Measurements from ENCODE around the gene NELFA.

NELFA gene

DNA sequence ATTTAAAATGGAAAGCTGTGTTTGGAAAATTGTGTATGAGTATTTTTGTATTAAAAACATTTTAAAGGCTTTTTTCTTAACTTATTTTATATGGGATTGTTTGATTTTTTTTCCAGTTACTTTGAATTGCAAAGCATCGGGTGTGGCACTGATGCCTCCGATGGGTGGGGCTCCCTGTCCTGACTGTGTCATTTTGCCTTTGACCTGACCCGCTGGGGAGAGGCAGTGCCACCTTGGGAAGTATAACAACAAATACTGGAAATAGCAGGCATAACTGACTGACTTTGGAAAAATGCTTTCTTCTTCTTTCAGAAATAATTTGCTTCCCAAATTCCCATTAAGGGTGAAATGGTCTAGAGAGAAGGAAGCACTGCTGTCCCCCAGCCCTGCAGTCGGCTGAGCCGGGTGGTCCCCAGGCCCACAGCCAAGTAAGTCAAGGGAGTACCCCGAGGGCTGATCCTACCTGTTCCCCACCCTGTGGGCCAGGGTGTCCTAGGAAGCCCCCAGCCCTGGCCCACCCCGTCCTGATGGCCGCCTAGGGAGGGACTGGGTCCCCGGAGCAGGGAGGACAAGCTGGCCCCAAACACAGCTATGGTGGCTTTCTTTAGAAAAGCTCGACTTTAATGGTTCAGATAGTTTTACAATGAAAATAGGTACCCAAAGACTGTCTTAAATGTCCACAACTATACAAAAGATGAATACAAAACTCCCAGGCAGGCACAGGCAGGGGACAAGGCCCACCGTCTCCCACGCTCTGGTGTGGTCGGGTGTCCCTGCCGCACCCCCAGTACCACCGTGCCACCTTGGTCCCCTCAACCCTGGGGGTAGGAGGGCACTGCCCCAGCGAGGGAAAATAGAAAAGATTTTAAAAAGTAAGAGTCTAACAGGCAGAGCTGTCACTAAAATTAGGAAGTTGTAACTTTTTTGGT lies 26.4 kb downstream of the NELFA start:
- H3K36me3 ChIP-seq (ENCODE audit: control insufficient read depth, insufficient read depth, low read length), result peaks cover 46% of the 10 kb centered on the region
- no peak for DNase-seq (ENCODE audit: low read depth, low spot score)
- no CpG with 5 or more reads among the region's 16 CpGs for WGBS (ENCODE audit: insufficient coverage, insufficient read length)
- no peaks in the 10 kb centered on the region for H3K9me3 ChIP-seq (ENCODE audit: control insufficient read depth, insufficient read depth, low read length)
- H3K27ac ChIP-seq (ENCODE audit: low read length), result no peak overlapping the region
- H3K27me3 ChIP-seq (ENCODE audit: control insufficient read depth, insufficient read depth, low read length), result no peaks in the 10 kb centered on the region
- H3K4me1 ChIP-seq (ENCODE audit: control insufficient read depth, insufficient read depth, low read length), result no peaks in the 10 kb centered on the region
- no peak overlapping the region for H3K4me3 ChIP-seq (ENCODE audit: low read length)

DNA sequence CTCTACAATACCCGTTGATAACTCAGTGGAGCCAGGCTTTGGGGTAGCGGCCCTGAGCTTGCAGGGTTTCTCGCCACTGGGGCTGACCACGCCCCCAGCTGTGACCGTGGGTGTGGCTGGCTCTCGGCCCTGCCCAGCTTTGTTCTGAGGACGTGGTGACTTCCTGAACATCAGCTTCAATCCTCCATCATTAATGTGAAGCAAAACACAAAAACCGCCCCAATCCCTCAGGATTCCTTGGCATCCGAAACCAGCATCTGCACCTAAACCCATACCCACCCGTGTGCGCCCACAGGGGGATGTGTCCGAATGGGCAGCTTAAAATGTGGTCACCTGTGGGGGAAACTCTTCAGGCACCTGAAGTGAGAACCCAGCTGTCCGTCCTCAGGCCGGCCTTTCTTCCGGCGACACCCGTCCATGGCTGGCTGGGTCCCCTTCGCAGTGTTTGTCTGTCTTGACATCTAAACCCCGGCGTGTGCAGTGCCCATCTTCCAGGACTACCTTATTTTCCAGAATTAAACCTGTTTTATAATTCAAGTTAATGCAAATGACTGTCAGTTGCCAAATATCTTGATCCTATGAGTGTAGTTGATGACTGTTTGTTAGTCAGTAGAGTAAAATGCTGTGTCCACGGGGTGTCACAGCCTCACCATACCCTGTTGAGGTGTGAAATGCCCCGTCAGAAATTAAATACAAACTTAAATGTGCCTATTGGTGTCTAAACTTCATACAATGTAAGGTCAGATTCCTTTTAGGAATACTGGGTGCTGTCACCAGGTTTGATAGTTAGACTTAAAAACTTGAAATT lies 27.3 kb downstream of the NELFA start:
- no CpG with 5 or more reads among the region's 22 CpGs for WGBS (ENCODE audit: insufficient coverage, insufficient read length)
- Histone ChIP-seq H3K4me1 (ENCODE audit: control insufficient read depth, insufficient read depth, low read length) (no peaks in the 10 kb centered on the region), H3K4me3 (ENCODE audit: low read length) (no peak overlapping the region), H3K9me3 (ENCODE audit: control insufficient read depth, insufficient read depth, low read length) (no peaks in the 10 kb centered on the region), H3K36me3 (ENCODE audit: control insufficient read depth, insufficient read depth, low read length) (peaks cover 40% of the 10 kb centered on the region), H3K27me3 (ENCODE audit: control insufficient read depth, insufficient read depth, low read length) (no peaks in the 10 kb centered on the region), H3K27ac (ENCODE audit: low read length) (no peak overlapping the region)
- no peak for DNase-seq (ENCODE audit: low read depth, low spot score)

DNA sequence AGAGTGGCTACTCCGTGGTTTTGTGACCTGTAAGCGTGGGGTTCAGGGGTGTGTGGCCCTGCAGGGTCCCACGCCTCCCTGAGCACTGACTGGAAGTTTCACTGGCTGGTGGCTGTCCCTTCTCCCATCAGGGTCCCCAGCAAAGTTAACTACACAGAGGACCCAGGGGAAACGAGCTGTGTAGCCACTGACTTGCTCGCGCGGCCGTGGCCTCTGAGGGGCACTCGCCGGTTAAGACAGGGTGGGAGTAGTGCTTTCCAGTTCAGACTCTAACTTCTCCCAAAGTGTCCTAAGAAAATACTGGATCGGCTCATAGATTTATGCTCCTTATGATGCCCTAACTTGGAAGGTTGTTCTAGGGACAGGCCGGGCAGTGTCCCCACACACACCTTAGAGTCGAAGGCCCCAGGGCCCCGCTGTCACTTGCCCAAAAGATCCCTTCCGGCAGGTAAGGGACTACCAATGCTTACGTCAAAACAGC lies 28.2 kb downstream of the NELFA start:
- Histone ChIP-seq H3K27ac (ENCODE audit: low read length) (no peak overlapping the region), H3K4me3 (ENCODE audit: low read length) (no peak overlapping the region), H3K9me3 (ENCODE audit: control insufficient read depth, insufficient read depth, low read length) (no peaks in the 10 kb centered on the region), H3K4me1 (ENCODE audit: control insufficient read depth, insufficient read depth, low read length) (no peaks in the 10 kb centered on the region), H3K36me3 (ENCODE audit: control insufficient read depth, insufficient read depth, low read length) (peaks cover 42% of the 10 kb centered on the region), H3K27me3 (ENCODE audit: control insufficient read depth, insufficient read depth, low read length) (no peaks in the 10 kb centered on the region)
- no peak for DNase-seq (ENCODE audit: low read depth, low spot score)
- no CpG with 5 or more reads among the region's 16 CpGs for WGBS (ENCODE audit: insufficient coverage, insufficient read length)

DNA sequence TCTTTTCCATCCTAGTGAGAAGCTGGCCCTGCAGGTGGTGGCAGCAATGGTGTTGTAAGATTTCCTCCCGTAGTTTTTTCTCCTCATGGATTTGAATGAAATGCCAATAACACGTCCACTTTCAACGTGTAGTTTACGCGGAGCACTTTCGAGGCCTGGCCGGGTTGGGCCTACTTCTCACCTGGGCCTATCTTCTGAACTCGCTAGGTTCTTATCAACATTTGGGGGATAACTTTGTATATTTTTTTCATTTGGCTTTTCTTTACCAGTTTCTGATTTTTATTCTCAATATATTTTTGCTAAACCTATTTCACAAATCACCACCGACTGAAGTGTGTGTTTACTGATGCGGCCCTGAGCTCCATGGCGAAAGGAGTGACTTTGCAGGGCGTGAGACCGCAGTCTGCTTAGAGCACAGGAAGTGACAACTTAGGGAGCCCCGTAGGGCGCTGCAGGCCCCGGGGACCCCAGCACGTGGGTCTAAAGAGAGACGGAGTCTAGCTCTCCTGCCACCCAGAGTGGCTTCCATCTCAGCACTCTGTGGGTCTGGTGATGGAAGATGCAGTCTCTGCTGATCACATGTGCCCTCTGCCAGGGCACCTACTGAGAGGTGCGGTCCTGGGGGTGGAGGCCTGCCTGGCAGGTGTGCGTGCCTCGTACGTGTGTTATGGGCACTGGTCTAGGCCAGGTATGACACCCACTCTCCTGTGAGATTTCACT lies 29.1 kb downstream of the NELFA start:
- no CpG with 5 or more reads among the region's 22 CpGs for WGBS (ENCODE audit: insufficient coverage, insufficient read length)
- no peaks in the 10 kb centered on the region for H3K9me3 ChIP-seq (ENCODE audit: control insufficient read depth, insufficient read depth, low read length)
- H3K4me1 ChIP-seq (ENCODE audit: control insufficient read depth, insufficient read depth, low read length), result no peaks in the 10 kb centered on the region
- peaks cover 42% of the 10 kb centered on the region for H3K36me3 ChIP-seq (ENCODE audit: control insufficient read depth, insufficient read depth, low read length)
- no peak overlapping the region for H3K4me3 ChIP-seq (ENCODE audit: low read length)
- no peak for DNase-seq (ENCODE audit: low read depth, low spot score)
- no peaks in the 10 kb centered on the region for H3K27me3 ChIP-seq (ENCODE audit: control insufficient read depth, insufficient read depth, low read length)
- H3K27ac ChIP-seq (ENCODE audit: low read length), result no peak overlapping the region

DNA sequence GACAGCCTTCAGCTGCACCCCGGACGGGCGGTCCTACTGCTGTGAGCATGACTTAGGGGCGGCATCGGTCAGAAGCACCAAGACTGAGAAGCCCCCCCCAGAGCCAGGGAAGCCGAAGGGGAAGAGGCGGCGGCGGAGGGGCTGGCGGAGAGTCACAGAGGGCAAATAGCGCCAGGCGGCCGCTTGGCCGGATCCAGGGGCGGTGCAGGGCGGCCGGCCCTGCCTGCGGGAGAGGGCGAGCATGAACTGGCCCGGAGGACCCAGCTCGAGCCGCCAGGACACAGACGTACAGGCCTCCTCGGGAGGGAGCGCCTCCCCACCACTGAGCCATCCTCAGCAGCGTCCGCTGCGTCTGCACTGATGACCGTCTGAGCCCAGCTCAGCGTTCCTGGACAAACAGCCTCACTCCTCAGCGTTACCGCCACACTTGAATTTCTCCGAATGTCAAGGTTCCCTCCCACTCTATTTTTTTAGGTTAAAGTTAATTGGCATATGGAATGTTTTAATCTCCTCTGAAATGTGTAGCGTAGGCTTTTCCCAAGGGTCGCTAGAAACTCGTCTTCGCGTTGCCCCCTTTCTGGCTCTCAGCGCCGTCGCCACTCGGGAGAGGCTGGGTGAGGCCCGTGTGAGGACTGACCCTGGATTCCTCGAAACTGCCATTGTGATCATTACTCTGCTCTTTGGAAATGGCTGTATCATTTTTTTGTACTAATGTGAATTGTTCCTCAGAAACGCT lies 29.9 kb downstream of the NELFA start:
- peaks cover 35% of the 10 kb centered on the region for H3K36me3 ChIP-seq (ENCODE audit: control insufficient read depth, insufficient read depth, low read length)
- H3K4me1 ChIP-seq (ENCODE audit: control insufficient read depth, insufficient read depth, low read length), result no peaks in the 10 kb centered on the region
- no peaks in the 10 kb centered on the region for H3K27me3 ChIP-seq (ENCODE audit: control insufficient read depth, insufficient read depth, low read length)
- no peak for DNase-seq (ENCODE audit: low read depth, low spot score)
- no CpG with 5 or more reads among the region's 45 CpGs for WGBS (ENCODE audit: insufficient coverage, insufficient read length)
- H3K27ac ChIP-seq (ENCODE audit: low read length), result no peak overlapping the region
- H3K9me3 ChIP-seq (ENCODE audit: control insufficient read depth, insufficient read depth, low read length), result no peaks in the 10 kb centered on the region
- H3K4me3 ChIP-seq (ENCODE audit: low read length), result no peak overlapping the region

DNA sequence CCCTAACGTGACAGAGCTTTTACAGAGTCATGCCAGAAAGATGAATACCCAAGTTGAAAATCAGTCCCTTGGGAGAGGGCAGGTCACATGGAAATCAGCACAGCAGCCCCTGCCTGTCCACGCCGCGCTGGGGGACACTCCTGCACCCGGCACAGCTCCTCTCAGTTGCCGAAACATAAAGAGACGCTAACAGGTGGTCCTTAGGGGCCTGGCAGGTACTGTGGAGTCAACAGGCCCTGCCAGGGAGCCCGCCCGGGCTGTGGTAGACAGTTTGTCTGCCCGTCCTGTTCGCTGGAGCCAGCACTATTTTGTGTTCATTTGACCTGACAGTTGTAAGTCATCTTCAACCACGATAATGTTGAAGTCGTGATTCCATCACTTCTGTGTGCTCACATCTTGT lies 30.5 kb downstream of the NELFA start:
- H3K9me3 ChIP-seq (ENCODE audit: control insufficient read depth, insufficient read depth, low read length), result no peaks in the 10 kb centered on the region
- no CpG with 5 or more reads among the region's 13 CpGs for WGBS (ENCODE audit: insufficient coverage, insufficient read length)
- no peak for DNase-seq (ENCODE audit: low read depth, low spot score)
- H3K4me1 ChIP-seq (ENCODE audit: control insufficient read depth, insufficient read depth, low read length), result no peaks in the 10 kb centered on the region
- H3K4me3 ChIP-seq (ENCODE audit: low read length), result no peak overlapping the region
- no peaks in the 10 kb centered on the region for H3K27me3 ChIP-seq (ENCODE audit: control insufficient read depth, insufficient read depth, low read length)
- no peak overlapping the region for H3K27ac ChIP-seq (ENCODE audit: low read length)
- H3K36me3 ChIP-seq (ENCODE audit: control insufficient read depth, insufficient read depth, low read length), result peaks cover 28% of the 10 kb centered on the region

DNA sequence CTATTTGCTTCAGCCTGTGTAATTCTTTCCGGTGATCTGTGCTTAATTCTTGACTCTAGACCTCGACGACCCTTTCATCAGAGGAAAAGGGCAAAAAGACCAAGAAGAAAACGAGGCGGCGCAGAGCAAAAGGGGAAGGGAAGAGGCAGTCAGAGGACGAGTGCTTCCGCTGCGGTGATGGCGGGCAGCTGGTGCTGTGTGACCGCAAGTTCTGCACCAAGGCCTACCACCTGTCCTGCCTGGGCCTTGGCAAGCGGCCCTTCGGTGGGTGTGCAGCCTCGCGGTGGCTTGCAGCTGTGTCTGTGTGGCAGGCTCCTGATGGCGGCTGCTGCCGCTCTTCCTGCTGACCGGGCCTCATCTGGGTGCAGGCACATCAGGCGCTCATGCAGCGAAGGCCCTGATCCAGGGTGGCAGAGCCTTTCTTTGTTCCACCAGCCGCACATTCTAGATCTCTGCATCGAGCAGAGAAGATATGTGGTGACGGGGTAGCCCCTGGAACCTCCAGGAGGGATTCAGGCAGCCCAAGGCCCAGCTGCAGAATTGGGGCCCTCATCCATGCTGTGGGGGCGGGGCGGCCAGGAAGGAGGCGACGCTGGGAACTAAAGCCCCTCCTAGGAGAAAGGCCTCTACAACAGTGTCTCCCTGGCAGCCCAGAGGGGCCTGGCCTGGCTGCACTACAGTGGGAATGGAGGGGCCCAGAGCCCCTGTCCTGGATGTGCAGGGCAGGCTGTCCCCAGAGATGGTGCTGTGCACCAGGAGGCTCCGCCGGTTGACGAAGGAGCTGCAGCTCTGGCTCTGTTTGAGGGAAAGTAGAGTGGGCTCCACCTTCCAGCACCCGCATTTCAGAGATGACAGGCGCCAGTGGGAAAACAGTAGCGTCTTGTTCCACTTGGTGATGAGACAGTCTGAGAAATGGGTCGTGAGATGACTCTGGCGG lies 32.1 kb downstream of the NELFA start:
- H3K36me3 ChIP-seq (ENCODE audit: control insufficient read depth, insufficient read depth, low read length), result peaks cover 23% of the 10 kb centered on the region
- no peaks in the 10 kb centered on the region for H3K27me3 ChIP-seq (ENCODE audit: control insufficient read depth, insufficient read depth, low read length)
- WGBS (ENCODE audit: insufficient coverage, insufficient read length), result no CpG with 5 or more reads among the region's 35 CpGs
- no peak for DNase-seq (ENCODE audit: low read depth, low spot score)
- H3K27ac ChIP-seq (ENCODE audit: low read length), result no peak overlapping the region
- H3K9me3 ChIP-seq (ENCODE audit: control insufficient read depth, insufficient read depth, low read length), result no peaks in the 10 kb centered on the region
- H3K4me3 ChIP-seq (ENCODE audit: low read length), result no peak overlapping the region
- H3K4me1 ChIP-seq (ENCODE audit: control insufficient read depth, insufficient read depth, low read length), result no peaks in the 10 kb centered on the region

DNA sequence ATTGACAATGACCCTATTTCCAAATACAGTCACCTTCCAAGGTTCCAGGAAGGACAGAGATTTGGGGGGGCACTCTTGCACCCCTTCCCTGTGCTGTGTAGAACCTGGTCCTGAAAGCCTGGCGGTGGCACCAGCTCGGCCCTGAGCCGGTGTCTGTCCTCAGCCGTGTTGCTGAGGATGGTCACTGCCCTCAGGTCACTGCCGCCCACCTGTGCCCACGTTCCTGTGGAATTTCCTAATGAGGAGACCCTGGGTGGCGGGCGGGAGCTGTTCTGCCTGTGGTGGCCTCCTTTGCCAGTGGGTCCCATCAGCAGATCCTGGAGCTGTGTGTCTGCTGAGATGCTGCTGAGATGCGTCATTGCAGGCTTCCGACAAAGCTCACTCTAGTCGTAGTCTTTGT lies 32.9 kb downstream of the NELFA start:
- no peaks in the 10 kb centered on the region for H3K4me1 ChIP-seq (ENCODE audit: control insufficient read depth, insufficient read depth, low read length)
- H3K9me3 ChIP-seq (ENCODE audit: control insufficient read depth, insufficient read depth, low read length), result no peaks in the 10 kb centered on the region
- no peak for DNase-seq (ENCODE audit: low read depth, low spot score)
- no peak overlapping the region for H3K4me3 ChIP-seq (ENCODE audit: low read length)
- H3K36me3 ChIP-seq (ENCODE audit: control insufficient read depth, insufficient read depth, low read length), result peaks cover 23% of the 10 kb centered on the region
- no peak overlapping the region for H3K27ac ChIP-seq (ENCODE audit: low read length)
- no peaks in the 10 kb centered on the region for H3K27me3 ChIP-seq (ENCODE audit: control insufficient read depth, insufficient read depth, low read length)
- no CpG with 5 or more reads among the region's 11 CpGs for WGBS (ENCODE audit: insufficient coverage, insufficient read length)

DNA sequence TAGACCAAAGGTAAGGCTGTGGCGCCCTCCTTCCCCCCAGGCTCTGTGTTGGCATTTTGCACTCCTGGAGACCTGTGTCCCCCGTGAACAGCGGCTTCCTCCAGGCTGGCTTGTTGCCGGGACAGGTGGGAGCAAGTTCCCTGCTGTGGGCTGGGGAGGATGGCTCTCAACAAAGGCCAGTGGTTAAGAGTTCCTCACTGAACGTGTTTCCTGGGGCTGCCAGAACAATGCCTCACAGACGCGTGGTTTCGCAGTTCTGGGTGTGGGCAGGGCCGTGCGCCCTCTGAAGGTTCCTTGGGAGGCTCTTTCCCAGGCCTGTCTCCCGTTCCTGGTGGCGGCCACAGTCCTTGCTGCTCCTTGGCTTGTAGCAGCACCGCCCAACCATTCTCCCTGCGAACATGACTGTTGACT lies 33.4 kb downstream of the NELFA start:
- Histone ChIP-seq H3K4me3 (ENCODE audit: low read length) (no peak overlapping the region), H3K9me3 (ENCODE audit: control insufficient read depth, insufficient read depth, low read length) (no peaks in the 10 kb centered on the region), H3K27ac (ENCODE audit: low read length) (no peak overlapping the region), H3K36me3 (ENCODE audit: control insufficient read depth, insufficient read depth, low read length) (peaks cover 23% of the 10 kb centered on the region), H3K4me1 (ENCODE audit: control insufficient read depth, insufficient read depth, low read length) (no peaks in the 10 kb centered on the region), H3K27me3 (ENCODE audit: control insufficient read depth, insufficient read depth, low read length) (no peaks in the 10 kb centered on the region)
- WGBS (ENCODE audit: insufficient coverage, insufficient read length), result no CpG with 5 or more reads among the region's 14 CpGs
- DNase-seq (ENCODE audit: low read depth, low spot score), result no peak

Data from iPS DF 6.9 (cell line).